Dendritic cell treated with granulocyte-macrophage colony-stimulating factor and Interleukin-4, amounts not matched to agents 40 ng/mL and 50 ng/mL, for 4 days (primary cell): ENCODE measurements around the gene SPOPL.

Experiments used
- H3K27ac Mint-ChIP-seq: one replicate; pipeline ENCODE4 v1.8.0; 2022; ENCODE audit warnings: mild to moderate bottlenecking, mixed read lengths
- H3K27me3 Mint-ChIP-seq: one replicate; pipeline ENCODE4 v1.8.0; 2022; ENCODE audit warnings: mild to moderate bottlenecking, mixed read lengths
- H3K36me3 Mint-ChIP-seq: one replicate; pipeline ENCODE4 v1.8.0; 2022; ENCODE audit warnings: low read depth, mixed read lengths
- H3K4me1 Mint-ChIP-seq: one replicate; pipeline ENCODE4 v1.8.0; 2022; ENCODE audit warnings: low read depth, mixed read lengths
- H3K4me3 Mint-ChIP-seq: one replicate; pipeline ENCODE4 v1.8.0; 2022; ENCODE audit warnings: mild to moderate bottlenecking, moderate library complexity, mixed read lengths
- H3K9me3 Mint-ChIP-seq: one replicate; pipeline ENCODE4 v1.8.0; 2022; ENCODE audit warnings: mixed read lengths
- intact Hi-C: fragments of 100-400 bp; cut with micrococcal nuclease; formaldehyde crosslinking; loops from one replicate; pipeline ENCODE4 v1.15.0; 2022

The SPOPL gene

GRCh38 chr2:138554123-138554522 is 52.6 kb downstream of the SPOPL start:
- Mint-ChIP-seq H3K4me3 (no peak overlapping the region), H3K4me1 (no peaks in the 10 kb centered on the region), H3K27ac (no peak overlapping the region), H3K9me3 (no peaks in the 10 kb centered on the region), H3K36me3 (peaks cover 56% of the 10 kb centered on the region), H3K27me3 (no peaks in the 10 kb centered on the region)
- intact Hi-C loops = no loop called here

GRCh38 chr2:138559641-138560040 is 58.1 kb downstream of the SPOPL start:
- Mint-ChIP-seq H3K4me1 (no peaks in the 10 kb centered on the region), H3K9me3 (no peaks in the 10 kb centered on the region), H3K27ac (no peak overlapping the region), H3K36me3 (peaks cover 65% of the 10 kb centered on the region), H3K27me3 (no peaks in the 10 kb centered on the region), H3K4me3 (no peak overlapping the region)
- intact Hi-C loops = loop anchor here (10.0 kb wide), 1 partner anchor 225 kb away; the partner anchor contains the start of gene NXPH2

- intact Hi-C loops = loop anchor here (10.0 kb wide), 1 partner anchor 220 kb away; the partner anchor contains the start of gene NXPH2
- H3K27ac Mint-ChIP-seq = no peak overlapping the region
These were observed 63.1 kb downstream of the SPOPL start for GRCh38 chr2:138564586-138565229.

GRCh38 chr2:138565230-138565598 is 63.6 kb downstream of the SPOPL start:
- Mint-ChIP-seq H3K9me3 (no peaks in the 10 kb centered on the region), H3K36me3 (peaks cover 44% of the 10 kb centered on the region), H3K27me3 (no peaks in the 10 kb centered on the region), H3K4me1 (no peaks in the 10 kb centered on the region), H3K4me3 (no peak overlapping the region), H3K27ac (no peak overlapping the region)
- intact Hi-C loops = loop anchor here (10.0 kb wide), 1 partner anchor 220 kb away; the partner anchor contains the start of gene NXPH2

More at GRCh38 chr2:138564586-138565229, 63.1 kb downstream of the SPOPL start:
- H3K36me3 Mint-ChIP-seq = peaks cover 49% of the 10 kb centered on the region
- H3K4me3 Mint-ChIP-seq = no peak overlapping the region
- H3K27me3 Mint-ChIP-seq = no peaks in the 10 kb centered on the region
- H3K9me3 Mint-ChIP-seq = no peaks in the 10 kb centered on the region
- no peaks in the 10 kb centered on the region for H3K4me1 Mint-ChIP-seq

DNA sequence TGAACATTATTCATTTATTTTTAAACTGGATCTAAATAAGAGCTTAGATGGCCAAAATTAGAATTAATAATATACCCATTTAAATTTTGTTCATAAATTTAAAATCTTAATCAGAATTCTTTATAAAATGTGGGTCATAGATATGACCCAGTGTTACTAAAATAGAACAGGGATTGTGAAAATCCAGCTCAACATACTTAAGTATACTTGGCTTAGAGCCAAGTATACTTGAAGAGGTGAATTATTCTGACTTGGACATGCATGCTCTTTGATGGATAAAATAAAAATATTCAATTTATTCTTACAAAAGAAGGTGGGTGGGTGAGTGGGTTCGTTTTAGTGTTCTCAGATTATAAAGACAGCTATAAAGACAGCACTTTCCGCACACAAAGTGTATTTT is 70.7 kb downstream of the SPOPL start:
- H3K27me3 Mint-ChIP-seq = no peaks in the 10 kb centered on the region
- no peak overlapping the region for H3K4me3 Mint-ChIP-seq
- intact Hi-C loops = no loop called here
- H3K4me1 Mint-ChIP-seq = no peaks in the 10 kb centered on the region
- peaks cover 8% of the 10 kb centered on the region for H3K9me3 Mint-ChIP-seq
- H3K36me3 Mint-ChIP-seq = peaks cover 42% of the 10 kb centered on the region
- no peak overlapping the region for H3K27ac Mint-ChIP-seq

GRCh38 chr2:138577066-138577465 is 75.5 kb downstream of the SPOPL start:
- no peaks in the 10 kb centered on the region for H3K27me3 Mint-ChIP-seq
- peaks cover 79% of the 10 kb centered on the region for H3K36me3 Mint-ChIP-seq

DNA sequence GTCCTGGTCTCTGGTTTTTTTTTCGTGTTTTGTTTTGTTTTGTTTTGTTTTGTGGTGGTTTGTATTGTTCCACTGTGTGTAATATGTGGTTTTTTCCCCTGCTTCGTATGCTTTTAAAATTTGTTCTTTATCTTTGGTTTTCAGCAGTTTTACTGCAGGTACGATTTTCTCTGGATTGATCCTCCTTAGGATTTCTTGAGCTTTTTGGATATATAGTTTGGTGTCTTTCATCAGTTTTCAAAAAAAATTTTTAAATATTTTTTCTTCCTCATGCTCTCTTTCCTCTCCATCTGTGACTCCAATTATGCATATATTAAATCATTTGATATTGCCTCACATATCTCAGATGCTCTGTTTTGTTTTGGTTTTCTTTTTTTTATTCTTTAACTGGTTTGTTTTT is 78.0 kb downstream of the SPOPL start:
- Mint-ChIP-seq H3K27ac (no peak overlapping the region), H3K4me1 (no peaks in the 10 kb centered on the region), H3K4me3 (no peak overlapping the region), H3K9me3 (peaks cover 8% of the 10 kb centered on the region), H3K27me3 (no peaks in the 10 kb centered on the region), H3K36me3 (peaks cover 90% of the 10 kb centered on the region)
- intact Hi-C loops = no loop called here

More at GRCh38 chr2:138577066-138577465, 75.5 kb downstream of the SPOPL start:
- intact Hi-C loops = no loop called here
- no peak overlapping the region for H3K4me3 Mint-ChIP-seq
- peaks cover 8% of the 10 kb centered on the region for H3K9me3 Mint-ChIP-seq
- H3K4me1 Mint-ChIP-seq = no peaks in the 10 kb centered on the region
- peak overlapping the region; percentile 5 for H3K27ac Mint-ChIP-seq

DNA sequence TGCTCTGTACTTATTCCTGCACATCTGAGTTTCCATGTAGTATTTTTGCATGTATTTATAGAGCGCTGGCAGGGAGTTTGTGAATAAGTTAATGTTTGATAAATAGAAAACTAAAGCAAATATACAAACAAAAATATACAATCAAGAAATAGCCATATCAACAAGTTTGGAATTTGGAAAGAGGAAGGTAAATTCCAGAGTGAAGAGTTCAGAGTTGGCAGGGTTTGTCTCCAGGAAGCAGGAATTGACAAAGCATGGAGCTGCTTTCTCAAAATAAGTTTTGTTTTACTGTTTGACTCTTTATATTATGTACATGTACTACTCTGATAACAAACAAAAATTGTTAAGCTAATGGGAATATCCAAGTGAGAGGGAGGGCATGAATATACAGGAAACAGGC is 80.3 kb downstream of the SPOPL start:
- H3K9me3 Mint-ChIP-seq = no peaks in the 10 kb centered on the region
- no peak overlapping the region for H3K27ac Mint-ChIP-seq
- no peak overlapping the region for H3K4me3 Mint-ChIP-seq
- H3K27me3 Mint-ChIP-seq = no peaks in the 10 kb centered on the region
- intact Hi-C loops = no loop called here
- peaks cover 74% of the 10 kb centered on the region for H3K36me3 Mint-ChIP-seq
- H3K4me1 Mint-ChIP-seq = no peaks in the 10 kb centered on the region

DNA sequence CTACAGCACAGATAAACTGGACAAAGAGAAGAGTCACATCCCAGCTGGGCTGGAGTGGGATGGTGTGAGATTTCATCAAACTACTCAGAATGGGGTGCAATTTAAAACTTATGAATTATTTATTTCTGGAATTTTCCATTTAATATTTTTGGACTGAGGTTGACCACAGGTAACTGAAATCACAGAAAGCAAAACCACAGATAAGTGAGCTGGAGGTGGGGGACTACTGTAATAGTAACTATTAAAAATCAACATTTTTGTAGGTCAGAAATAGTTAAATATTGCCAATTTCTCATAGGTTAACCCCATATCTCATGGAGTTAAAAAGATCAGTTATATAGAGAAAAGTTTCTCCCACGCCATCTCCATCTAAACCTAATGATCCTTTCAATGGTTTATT is 88.1 kb downstream of the SPOPL start:
- Mint-ChIP-seq H3K4me1 (no peaks in the 10 kb centered on the region), H3K36me3 (peaks cover 35% of the 10 kb centered on the region), H3K27ac (no peak overlapping the region), H3K4me3 (no peak overlapping the region), H3K27me3 (no peaks in the 10 kb centered on the region), H3K9me3 (no peaks in the 10 kb centered on the region)
- intact Hi-C loops = no loop called here

GRCh38 chr2:138596403-138596802 is 94.8 kb downstream of the SPOPL start:
- H3K36me3 Mint-ChIP-seq = peaks cover 48% of the 10 kb centered on the region
- intact Hi-C loops = no loop called here
- H3K9me3 Mint-ChIP-seq = no peaks in the 10 kb centered on the region
- no peaks in the 10 kb centered on the region for H3K27me3 Mint-ChIP-seq
- H3K4me1 Mint-ChIP-seq = no peaks in the 10 kb centered on the region
- H3K4me3 Mint-ChIP-seq = no peak overlapping the region
- H3K27ac Mint-ChIP-seq = no peak overlapping the region

- no peak overlapping the region for H3K4me3 Mint-ChIP-seq
- H3K36me3 Mint-ChIP-seq = peaks cover 37% of the 10 kb centered on the region
- H3K27me3 Mint-ChIP-seq = no peaks in the 10 kb centered on the region
- H3K4me1 Mint-ChIP-seq = no peaks in the 10 kb centered on the region
- H3K27ac Mint-ChIP-seq = no peak overlapping the region
- intact Hi-C loops = no loop called here
- H3K9me3 Mint-ChIP-seq = no peaks in the 10 kb centered on the region
These were observed 99.3 kb downstream of the SPOPL start for GRCh38 chr2:138600732-138601457.

DNA sequence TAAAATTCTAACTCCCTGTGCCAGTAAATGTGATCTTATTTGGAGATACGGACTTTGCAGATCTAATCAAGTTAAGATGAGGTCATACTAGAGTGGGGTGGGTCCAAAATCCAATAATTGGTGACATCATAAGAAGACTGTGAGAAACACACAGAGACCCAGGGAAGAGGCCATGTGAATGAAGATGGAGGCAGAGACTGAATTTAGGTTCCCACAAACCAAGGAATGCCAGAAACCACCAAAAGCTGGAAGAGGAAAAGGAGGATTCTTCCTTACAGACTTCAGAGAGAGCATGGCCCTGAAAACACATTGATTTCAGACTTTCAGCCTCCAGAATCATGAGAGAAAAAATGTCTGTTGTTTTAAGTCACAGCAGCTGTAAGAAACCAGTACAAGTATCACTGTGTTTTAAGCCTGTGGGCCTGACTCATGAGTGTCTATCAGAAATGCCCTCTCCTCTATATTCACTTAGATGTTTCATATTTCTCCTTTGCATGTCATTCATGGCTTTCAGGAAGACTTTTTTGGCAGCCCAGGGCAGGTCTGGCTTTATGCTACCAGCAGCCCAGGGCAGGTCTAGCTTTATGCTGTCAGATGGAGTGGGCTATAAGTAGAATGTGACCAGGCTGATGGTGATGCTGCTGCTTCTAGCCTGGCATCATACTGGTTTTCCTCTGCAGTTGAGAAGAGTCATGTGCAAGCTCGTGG is 100.0 kb downstream of the SPOPL start:
- Mint-ChIP-seq H3K4me1 (no peaks in the 10 kb centered on the region), H3K27ac (no peak overlapping the region), H3K27me3 (no peaks in the 10 kb centered on the region), H3K4me3 (no peak overlapping the region), H3K36me3 (peaks cover 30% of the 10 kb centered on the region), H3K9me3 (no peaks in the 10 kb centered on the region)
- intact Hi-C loops = no loop called here

DNA sequence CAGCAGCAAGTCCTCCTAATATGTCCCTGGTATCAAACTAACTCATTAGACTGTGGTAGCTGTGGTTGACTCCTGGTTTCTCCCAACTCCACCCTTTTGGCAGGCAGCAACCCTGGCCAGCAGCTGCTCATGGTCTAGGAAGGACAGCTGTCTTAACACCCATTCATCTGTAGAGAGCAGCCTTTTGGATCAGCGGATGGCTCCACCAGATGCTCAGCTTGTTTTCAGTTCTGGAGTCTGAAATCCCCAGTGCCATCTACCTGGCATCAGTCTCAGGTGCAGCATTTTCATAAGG is 100.5 kb downstream of the SPOPL start:
- no peak overlapping the region for H3K4me3 Mint-ChIP-seq
- H3K4me1 Mint-ChIP-seq = no peaks in the 10 kb centered on the region

DNA sequence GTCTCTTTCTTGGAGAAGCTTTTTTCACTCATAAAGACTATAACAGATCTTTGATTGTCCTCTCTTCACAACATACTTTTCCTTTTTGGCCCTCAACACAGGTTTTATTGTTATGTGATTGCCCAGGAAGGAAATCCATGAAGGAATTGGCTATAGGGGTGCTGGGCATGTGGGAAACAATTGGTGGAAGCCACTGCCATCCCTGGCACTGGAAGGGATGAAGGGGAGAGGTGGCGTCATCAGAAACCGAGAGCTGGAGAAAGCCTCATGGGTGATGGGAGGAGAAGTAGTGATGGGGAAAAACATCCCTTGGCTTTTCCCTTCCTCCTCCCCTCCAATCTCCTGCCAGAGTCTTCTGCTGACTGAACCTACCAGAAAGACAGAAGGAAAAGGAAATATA is 106.2 kb downstream of the SPOPL start:
- H3K27me3 Mint-ChIP-seq = no peaks in the 10 kb centered on the region
- no peak overlapping the region for H3K4me3 Mint-ChIP-seq
- no peaks in the 10 kb centered on the region for H3K4me1 Mint-ChIP-seq
- no peak overlapping the region for H3K27ac Mint-ChIP-seq
- intact Hi-C loops = no loop called here
- H3K9me3 Mint-ChIP-seq = no peaks in the 10 kb centered on the region
- peaks cover 7% of the 10 kb centered on the region for H3K36me3 Mint-ChIP-seq

More for the DNA sequence above, 100.5 kb downstream of the SPOPL start:
- Mint-ChIP-seq H3K27me3 (no peaks in the 10 kb centered on the region), H3K9me3 (no peaks in the 10 kb centered on the region), H3K27ac (no peak overlapping the region), H3K36me3 (peaks cover 25% of the 10 kb centered on the region)
- intact Hi-C loops = no loop called here
